ENCODE data around the gene RAB33A.

RAB33A gene

GRCh38 chrX:130186651-130187050 lies 14.9 kb downstream of the RAB33A start:
- H3K4me1 ChIP-seq (ENCODE audit: control insufficient read depth, insufficient read depth, low read length), result no peaks in the 10 kb centered on the region
- peaks cover 0 to 11% of the 10 kb centered on the region in 2 donors for H3K27me3 ChIP-seq (ENCODE audit: control insufficient read depth in 1 of 2, insufficient read depth in 2 of 2, low read length in 2 of 2)
- no peaks in the 10 kb centered on the region for H3K9me3 ChIP-seq (ENCODE audit: control insufficient read depth in 2 of 2, low read length in 2 of 2)
- H3K4me3 ChIP-seq (ENCODE audit: low read length in 2 of 2), result no peak overlapping the region
- no peaks in the 10 kb centered on the region for H3K36me3 ChIP-seq (ENCODE audit: control insufficient read depth in 2 of 2, insufficient read depth in 2 of 2, low read length in 2 of 2)
- no peak overlapping the region for H3K27ac ChIP-seq (ENCODE audit: low read length)
- H3K9ac ChIP-seq (ENCODE audit: low read length in 2 of 2), result no peak overlapping the region

DNA sequence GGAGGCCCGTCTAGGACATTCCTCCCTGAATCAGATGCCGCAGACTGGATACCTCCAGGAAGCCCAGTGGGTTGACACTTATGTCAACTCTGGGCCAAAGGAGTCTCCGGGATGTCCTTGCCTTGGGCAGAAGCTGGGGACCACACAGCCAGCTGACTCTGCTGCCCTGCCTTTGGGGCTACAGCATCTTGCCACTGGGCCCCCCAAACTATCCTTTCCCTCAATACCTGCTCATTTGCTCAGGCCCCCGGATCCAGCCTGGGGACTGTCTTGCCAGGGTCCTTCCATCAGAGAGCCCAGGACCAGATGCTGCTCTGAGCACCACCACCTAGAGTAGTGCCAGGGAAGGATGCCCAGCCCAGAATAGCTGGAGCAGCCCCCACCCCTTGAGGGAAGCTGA lies 19.0 kb downstream of the RAB33A start:
- no peaks in the 10 kb centered on the region for H3K4me1 ChIP-seq (ENCODE audit: control insufficient read depth, insufficient read depth, low read length)
- no peaks in the 10 kb centered on the region for H3K9me3 ChIP-seq (ENCODE audit: control insufficient read depth in 2 of 2, low read length in 2 of 2)
- H3K9ac ChIP-seq (ENCODE audit: low read length in 2 of 2), result no peak overlapping the region
- no peaks in the 10 kb centered on the region for H3K36me3 ChIP-seq (ENCODE audit: control insufficient read depth in 2 of 2, insufficient read depth in 2 of 2, low read length in 2 of 2)
- H3K4me3 ChIP-seq (ENCODE audit: low read length in 2 of 2), result no peak overlapping the region
- no peak overlapping the region for H3K27ac ChIP-seq (ENCODE audit: low read length)
- H3K27me3 ChIP-seq (ENCODE audit: control insufficient read depth in 1 of 2, insufficient read depth in 2 of 2, low read length in 2 of 2), result peaks cover 0 to 11% of the 10 kb centered on the region in 2 donors

DNA sequence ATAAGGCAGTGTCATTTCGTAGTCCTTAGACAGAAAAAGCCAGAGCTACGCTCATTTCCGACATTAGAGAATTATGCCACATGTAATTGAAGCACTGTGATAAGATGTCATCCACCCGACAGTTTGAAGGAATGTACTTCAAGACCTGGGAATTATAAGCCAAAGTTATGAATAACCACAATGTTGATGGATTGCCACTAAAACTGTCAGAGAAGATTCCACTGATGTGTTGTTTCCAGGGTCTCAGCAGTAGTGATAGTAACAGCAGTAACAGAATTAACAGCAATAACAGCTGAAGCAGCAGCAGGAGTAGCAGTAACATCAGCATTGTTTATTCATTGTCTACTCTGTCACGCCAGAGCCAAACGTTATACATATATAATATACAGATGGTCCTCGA lies 24.7 kb downstream of the RAB33A start:
- no peak overlapping the region for H3K9ac ChIP-seq (ENCODE audit: low read length in 2 of 2)

DNA sequence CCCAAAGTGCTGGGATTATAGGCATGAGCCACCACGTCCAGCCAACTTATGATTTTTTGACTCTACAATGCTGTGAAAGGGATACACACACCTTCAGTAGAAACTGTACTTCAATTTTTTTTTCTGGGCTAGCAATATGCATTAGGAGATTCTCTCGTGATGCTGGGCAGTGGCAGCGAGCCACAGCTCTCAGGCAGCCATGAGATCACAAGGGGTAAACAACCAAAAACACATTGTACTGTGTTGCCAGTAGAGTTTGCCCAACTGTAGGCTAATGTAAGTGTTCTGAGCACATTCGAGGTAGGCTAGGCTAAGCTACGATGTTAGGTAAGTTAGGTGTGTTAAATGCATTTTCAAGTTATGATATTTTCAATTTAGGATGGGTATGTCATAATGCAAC lies 25.7 kb downstream of the RAB33A start:
- no peaks in the 10 kb centered on the region for H3K4me1 ChIP-seq (ENCODE audit: control insufficient read depth, insufficient read depth, low read length)
- H3K36me3 ChIP-seq (ENCODE audit: control insufficient read depth in 2 of 2, insufficient read depth in 2 of 2, low read length in 2 of 2), result no peaks in the 10 kb centered on the region
- H3K4me3 ChIP-seq (ENCODE audit: low read length in 2 of 2), result no peak overlapping the region
- H3K27me3 ChIP-seq (ENCODE audit: control insufficient read depth in 1 of 2, insufficient read depth in 2 of 2, low read length in 2 of 2), result no peaks in the 10 kb centered on the region
- no peak overlapping the region for H3K27ac ChIP-seq (ENCODE audit: low read length)
- H3K9me3 ChIP-seq (ENCODE audit: control insufficient read depth in 2 of 2, low read length in 2 of 2), result no peaks in the 10 kb centered on the region
- H3K9ac ChIP-seq (ENCODE audit: low read length in 2 of 2), result no peak overlapping the region

More for the DNA sequence above, 24.7 kb downstream of the RAB33A start:
- Histone ChIP-seq H3K9me3 (ENCODE audit: control insufficient read depth in 2 of 2, low read length in 2 of 2) (no peaks in the 10 kb centered on the region), H3K27me3 (ENCODE audit: control insufficient read depth in 1 of 2, insufficient read depth in 2 of 2, low read length in 2 of 2) (no peaks in the 10 kb centered on the region), H3K27ac (ENCODE audit: low read length) (no peak overlapping the region), H3K36me3 (ENCODE audit: control insufficient read depth in 2 of 2, insufficient read depth in 2 of 2, low read length in 2 of 2) (no peaks in the 10 kb centered on the region), H3K4me1 (ENCODE audit: control insufficient read depth, insufficient read depth, low read length) (no peaks in the 10 kb centered on the region), H3K4me3 (ENCODE audit: low read length in 2 of 2) (no peak overlapping the region)

DNA sequence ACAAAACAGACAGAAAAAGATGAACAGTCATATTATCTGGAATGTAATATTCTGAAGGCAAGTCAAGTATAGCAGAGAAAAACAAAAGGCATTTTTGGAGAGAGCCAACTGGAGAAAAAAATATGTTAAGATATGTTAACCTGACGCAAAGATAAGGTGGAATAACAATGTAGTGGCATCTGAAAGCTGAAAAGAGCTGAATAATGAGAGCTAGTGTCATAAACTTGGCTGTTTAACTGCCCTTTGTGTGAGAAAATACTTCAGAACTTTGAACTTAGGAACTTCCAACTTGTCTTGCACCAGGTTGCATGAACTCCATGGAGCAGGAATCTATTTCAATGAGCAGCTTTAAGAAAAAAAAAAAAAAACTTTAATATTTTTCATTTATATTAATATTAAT lies 32.9 kb downstream of the RAB33A start:
- Histone ChIP-seq H3K4me3 (ENCODE audit: low read length in 2 of 2) (no peak overlapping the region), H3K9me3 (ENCODE audit: control insufficient read depth in 2 of 2, low read length in 2 of 2) (no peaks in the 10 kb centered on the region), H3K9ac (ENCODE audit: low read length in 2 of 2) (no peak overlapping the region), H3K36me3 (ENCODE audit: control insufficient read depth in 2 of 2, insufficient read depth in 2 of 2, low read length in 2 of 2) (no peaks in the 10 kb centered on the region), H3K27ac (ENCODE audit: low read length) (no peak overlapping the region), H3K4me1 (ENCODE audit: control insufficient read depth, insufficient read depth, low read length) (no peaks in the 10 kb centered on the region), H3K27me3 (ENCODE audit: control insufficient read depth in 1 of 2, insufficient read depth in 2 of 2, low read length in 2 of 2) (no peaks in the 10 kb centered on the region)

DNA sequence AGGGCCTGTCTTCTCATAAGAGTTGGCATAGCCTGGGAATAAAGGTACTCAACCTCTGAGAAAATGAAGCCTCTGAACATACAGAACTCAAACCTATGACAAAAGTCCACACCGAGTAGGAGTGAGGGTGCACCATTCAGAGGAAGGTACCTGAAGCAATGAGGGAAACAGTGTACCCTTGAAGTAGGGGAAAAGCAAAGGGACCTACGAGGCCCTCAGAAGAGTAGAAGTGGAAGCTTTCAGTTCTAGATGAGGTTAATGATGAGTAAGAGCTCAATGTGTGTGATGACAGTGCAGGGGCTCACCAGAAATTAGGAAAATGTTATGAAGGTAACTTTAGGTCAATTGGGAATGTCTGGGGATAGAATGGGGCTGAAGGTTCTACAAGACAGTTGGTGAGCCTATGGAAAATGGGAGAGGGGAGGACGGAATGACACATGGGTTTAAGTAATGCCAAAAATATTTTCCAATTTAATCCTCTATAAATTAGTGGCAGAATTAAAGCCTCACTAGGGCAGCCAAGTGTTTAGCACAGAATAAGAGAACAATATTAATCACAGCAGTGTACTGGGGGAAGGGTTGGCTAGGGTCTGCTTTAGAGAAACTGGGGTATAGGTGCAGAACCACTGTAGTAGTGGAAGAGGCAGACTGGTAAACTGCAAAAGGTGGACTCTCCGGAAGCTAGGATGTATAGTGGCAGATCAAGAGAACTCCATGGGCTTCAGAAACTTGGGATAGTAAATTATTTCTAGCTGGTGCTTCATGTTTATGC lies 39.8 kb downstream of the RAB33A start:
- Histone ChIP-seq H3K4me1 (ENCODE audit: control insufficient read depth, insufficient read depth, low read length) (no peaks in the 10 kb centered on the region), H3K9me3 (ENCODE audit: control insufficient read depth in 2 of 2, low read length in 2 of 2) (no peaks in the 10 kb centered on the region), H3K9ac (ENCODE audit: low read length in 2 of 2) (no peak overlapping the region), H3K4me3 (ENCODE audit: low read length in 2 of 2) (no peak overlapping the region), H3K27ac (ENCODE audit: low read length) (no peak overlapping the region), H3K27me3 (ENCODE audit: control insufficient read depth in 1 of 2, insufficient read depth in 2 of 2, low read length in 2 of 2) (peaks cover 0 to 4% of the 10 kb centered on the region in 2 donors), H3K36me3 (ENCODE audit: control insufficient read depth in 2 of 2, insufficient read depth in 2 of 2, low read length in 2 of 2) (peaks cover 0 to 9% of the 10 kb centered on the region in 2 donors)

DNA sequence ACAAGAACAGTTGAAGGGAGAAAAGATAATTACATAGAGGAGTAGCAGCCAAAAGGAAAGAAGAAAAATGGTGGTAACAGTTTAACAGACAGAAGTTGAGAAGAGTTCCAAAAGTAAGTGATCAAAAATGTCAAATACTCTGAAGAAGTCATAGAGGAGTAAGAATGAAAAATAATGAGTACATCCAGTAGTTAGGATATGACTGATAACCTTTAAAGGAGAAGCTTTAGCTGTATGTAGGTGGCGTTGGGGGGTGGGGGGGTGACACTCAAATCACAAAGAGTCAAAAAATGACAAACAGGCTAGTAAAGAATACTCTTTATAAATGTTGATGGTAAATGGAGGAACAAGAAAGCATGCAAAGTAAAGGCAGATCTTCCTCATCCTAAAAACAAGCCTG lies 40.6 kb downstream of the RAB33A start:
- Histone ChIP-seq H3K27me3 (ENCODE audit: control insufficient read depth in 1 of 2, insufficient read depth in 2 of 2, low read length in 2 of 2) (peaks cover 0 to 4% of the 10 kb centered on the region in 2 donors), H3K4me3 (ENCODE audit: low read length in 2 of 2) (no peak overlapping the region), H3K36me3 (ENCODE audit: control insufficient read depth in 2 of 2, insufficient read depth in 2 of 2, low read length in 2 of 2) (peaks cover 0 to 9% of the 10 kb centered on the region in 2 donors), H3K9ac (ENCODE audit: low read length in 2 of 2) (no peak overlapping the region), H3K4me1 (ENCODE audit: control insufficient read depth, insufficient read depth, low read length) (no peaks in the 10 kb centered on the region), H3K27ac (ENCODE audit: low read length) (no peak overlapping the region), H3K9me3 (ENCODE audit: control insufficient read depth in 2 of 2, low read length in 2 of 2) (no peaks in the 10 kb centered on the region)

- H3K27me3 ChIP-seq (ENCODE audit: control insufficient read depth in 1 of 2, insufficient read depth in 2 of 2, low read length in 2 of 2), result peaks cover 0 to 4% of the 10 kb centered on the region in 2 donors
- H3K4me3 ChIP-seq (ENCODE audit: low read length in 2 of 2), result no peak overlapping the region
- peaks cover 0 to 9% of the 10 kb centered on the region in 2 donors for H3K36me3 ChIP-seq (ENCODE audit: control insufficient read depth in 2 of 2, insufficient read depth in 2 of 2, low read length in 2 of 2)
- no peaks in the 10 kb centered on the region for H3K4me1 ChIP-seq (ENCODE audit: control insufficient read depth, insufficient read depth, low read length)
- no peak overlapping the region for H3K27ac ChIP-seq (ENCODE audit: low read length)
- H3K9me3 ChIP-seq (ENCODE audit: control insufficient read depth in 2 of 2, low read length in 2 of 2), result no peaks in the 10 kb centered on the region
- no peak overlapping the region for H3K9ac ChIP-seq (ENCODE audit: low read length in 2 of 2)
Observed at GRCh38 chrX:130213376-130213775, 41.6 kb downstream of the RAB33A start.

DNA sequence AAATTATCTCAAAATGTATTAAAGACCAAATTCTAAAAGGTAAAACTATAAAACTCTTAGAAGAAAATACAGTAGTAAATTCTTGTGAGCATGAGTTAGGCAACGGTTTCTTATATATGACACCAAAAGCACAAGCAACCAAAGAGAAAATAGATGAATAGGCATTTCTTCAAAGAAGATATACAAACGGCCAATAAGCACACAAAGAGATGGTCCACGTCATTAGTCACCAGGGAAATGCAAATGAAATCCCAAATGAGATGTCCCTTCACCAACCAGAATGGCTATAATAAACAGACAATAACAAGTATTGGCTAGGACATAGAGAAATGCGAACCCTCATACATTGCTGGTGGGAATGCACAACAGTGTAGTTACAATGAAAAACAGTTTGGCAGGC lies 44.6 kb downstream of the RAB33A start:
- Histone ChIP-seq H3K36me3 (ENCODE audit: control insufficient read depth in 2 of 2, insufficient read depth in 2 of 2, low read length in 2 of 2) (peaks cover 0 to 9% of the 10 kb centered on the region in 2 donors), H3K4me3 (ENCODE audit: low read length in 2 of 2) (no peak overlapping the region), H3K9me3 (ENCODE audit: control insufficient read depth in 2 of 2, low read length in 2 of 2) (no peaks in the 10 kb centered on the region), H3K9ac (ENCODE audit: low read length in 2 of 2) (no peak overlapping the region), H3K27me3 (ENCODE audit: control insufficient read depth in 1 of 2, insufficient read depth in 2 of 2, low read length in 2 of 2) (peaks cover 0 to 2% of the 10 kb centered on the region in 2 donors), H3K27ac (ENCODE audit: low read length) (no peak overlapping the region), H3K4me1 (ENCODE audit: control insufficient read depth, insufficient read depth, low read length) (no peaks in the 10 kb centered on the region)

DNA sequence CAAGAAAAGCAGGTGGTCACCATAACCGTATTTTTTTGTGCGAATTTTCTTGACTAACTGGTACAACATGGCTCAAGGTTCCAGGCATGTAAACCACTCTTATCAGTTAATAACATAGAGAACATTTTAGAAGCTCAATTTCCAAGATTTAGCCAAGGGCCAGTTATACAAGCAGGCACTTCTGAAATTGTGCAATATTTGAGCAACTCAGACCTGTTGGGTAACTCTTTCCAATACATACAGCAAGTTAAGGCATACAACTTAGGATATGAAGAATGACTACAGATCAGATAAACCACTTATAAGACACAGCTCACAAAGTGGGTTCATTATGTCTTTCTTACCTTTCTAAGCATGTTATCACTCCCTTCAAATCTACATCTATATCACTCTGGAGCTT lies 53.0 kb downstream of the RAB33A start:
- no peaks in the 10 kb centered on the region for H3K27me3 ChIP-seq (ENCODE audit: control insufficient read depth in 1 of 2, insufficient read depth in 2 of 2, low read length in 2 of 2)
- no peak overlapping the region for H3K9ac ChIP-seq (ENCODE audit: low read length in 2 of 2)
- no peaks in the 10 kb centered on the region for H3K9me3 ChIP-seq (ENCODE audit: control insufficient read depth in 2 of 2, low read length in 2 of 2)
- H3K4me1 ChIP-seq (ENCODE audit: control insufficient read depth, insufficient read depth, low read length), result no peaks in the 10 kb centered on the region
- H3K36me3 ChIP-seq (ENCODE audit: control insufficient read depth in 2 of 2, insufficient read depth in 2 of 2, low read length in 2 of 2), result peaks cover 0 to 2% of the 10 kb centered on the region in 2 donors
- H3K4me3 ChIP-seq (ENCODE audit: low read length in 2 of 2), result no peak overlapping the region
- no peak overlapping the region for H3K27ac ChIP-seq (ENCODE audit: low read length)

GRCh38 chrX:130228871-130229270 lies 57.1 kb downstream of the RAB33A start:
- no peak overlapping the region for H3K4me3 ChIP-seq (ENCODE audit: low read length in 2 of 2)
- H3K36me3 ChIP-seq (ENCODE audit: control insufficient read depth in 2 of 2, insufficient read depth in 2 of 2, low read length in 2 of 2), result peaks cover 0 to under 1% of the 10 kb centered on the region in 2 donors
- H3K9ac ChIP-seq (ENCODE audit: low read length in 2 of 2), result no peak overlapping the region
- no peaks in the 10 kb centered on the region for H3K27me3 ChIP-seq (ENCODE audit: control insufficient read depth in 1 of 2, insufficient read depth in 2 of 2, low read length in 2 of 2)
- no peaks in the 10 kb centered on the region for H3K9me3 ChIP-seq (ENCODE audit: control insufficient read depth in 2 of 2, low read length in 2 of 2)
- no peaks in the 10 kb centered on the region for H3K4me1 ChIP-seq (ENCODE audit: control insufficient read depth, insufficient read depth, low read length)
- H3K27ac ChIP-seq (ENCODE audit: low read length), result no peak overlapping the region
